Effector memory CD8-positive, alpha-beta T cell (primary cell): ENCODE results near the gene RAB11FIP2.

ENCODE experiments used
- ATAC-seq: fragments of 150-1000 bp; cut with Tn5 transposase; replicated peaks from 2 replicates; pipeline ENCODE4 v1.10.0; 2021; ENCODE audit warnings: mild to moderate bottlenecking, moderate library complexity
- DNase-seq, 3 experiments: peaks; one replicate each; pipeline ENCODE4 v3.0.0; 2021
- H3K27ac Mint-ChIP-seq, 2 donors: one replicate each; pipeline ENCODE4 v1.8.0; 2022; ENCODE audit warnings: mild to moderate bottlenecking in 2 of 2, mixed read lengths in 2 of 2, moderate library complexity in 2 of 2
- H3K27me3 Mint-ChIP-seq, 2 donors: one replicate each; pipeline ENCODE4 v1.8.0; 2022; ENCODE audit warnings: mixed read lengths in 2 of 2
- H3K36me3 Mint-ChIP-seq: one replicate; pipeline ENCODE4 v1.8.0; 2022; ENCODE audit warnings: mild to moderate bottlenecking, moderate library complexity, mixed read lengths; ENCODE audit not compliant: insufficient read depth
- H3K4me1 Mint-ChIP-seq, 2 donors: one replicate each; pipeline ENCODE4 v1.8.0; 2022; ENCODE audit warnings: low read depth in 2 of 2, mixed read lengths in 2 of 2
- H3K4me3 Mint-ChIP-seq, 2 donors: one replicate each; pipeline ENCODE4 v1.8.0; 2022; ENCODE audit warnings: mild to moderate bottlenecking in 2 of 2, mixed read lengths in 2 of 2, moderate library complexity in 2 of 2
- H3K9me3 Mint-ChIP-seq, 2 donors: one replicate each; pipeline ENCODE4 v1.8.0; 2022; ENCODE audit warnings: mixed read lengths in 2 of 2

RAB11FIP2 gene

GRCh38 chr10:117960345-117960935, 86.3 kb downstream of the RAB11FIP2 start:
- no peaks in the 10 kb centered on the region for H3K9me3 Mint-ChIP-seq
- H3K27ac Mint-ChIP-seq = no peak overlapping the region

GRCh38 chr10:117956972-117957371, 89.8 kb downstream of the RAB11FIP2 start:
- H3K36me3 Mint-ChIP-seq = no peaks in the 10 kb centered on the region
- no peak overlapping the region for H3K27ac Mint-ChIP-seq
- no peaks in the 10 kb centered on the region for H3K9me3 Mint-ChIP-seq
- DNase-seq (no peak), ATAC-seq (no peak)
- peaks cover 31 to 41% of the 10 kb centered on the region in 2 donors for H3K27me3 Mint-ChIP-seq
- peaks cover 0 to 2% of the 10 kb centered on the region in 2 donors for H3K4me1 Mint-ChIP-seq
- no peak overlapping the region for H3K4me3 Mint-ChIP-seq

More at GRCh38 chr10:117960345-117960935, 86.3 kb downstream of the RAB11FIP2 start:
- DNase-seq (no peak), ATAC-seq (no peak)
- Mint-ChIP-seq H3K4me1 (peaks cover 0 to 2% of the 10 kb centered on the region in 2 donors), H3K36me3 (no peaks in the 10 kb centered on the region), H3K4me3 (no peak overlapping the region), H3K27me3 (peaks cover 15 to 42% of the 10 kb centered on the region in 2 donors)

GRCh38 chr10:117955176-117955575, 91.6 kb downstream of the RAB11FIP2 start:
- DNase-seq (no peak), ATAC-seq (no peak)
- Mint-ChIP-seq H3K27me3 (peaks cover 33 to 36% of the 10 kb centered on the region in 2 donors), H3K4me3 (no peak overlapping the region), H3K9me3 (no peaks in the 10 kb centered on the region), H3K36me3 (no peaks in the 10 kb centered on the region), H3K27ac (no peak overlapping the region), H3K4me1 (no peaks in the 10 kb centered on the region)
